ENCODE results near the gene LAD1. TPM values are rescaled to one million over a fixed set of nuclear protein-coding genes. Genes with fewer than 3 reads are reported as not detected.

The LAD1 gene
- total and polyA plus RNA-seq, 7 experiments from 2014 or later = 0.89 TPM; not detected in 6

GRCh38 chr1:201436393-201436792 is 37.3 kb upstream of the LAD1 start:
- Histone ChIP-seq H3K9me3 (ENCODE audit: control insufficient read depth in 2 of 3, low read length in 3 of 3) (no peaks in the 10 kb centered on the region), H3K4me1 (ENCODE audit: control insufficient read depth in 2 of 2, insufficient read depth in 2 of 2, low read length in 2 of 2) (no peaks in the 10 kb centered on the region), H3K4me3 (ENCODE audit: low read length) (no peak overlapping the region), H3K27me3 (ENCODE audit: control insufficient read depth in 2 of 2, insufficient read depth in 2 of 2, low read length in 2 of 2) (no peaks in the 10 kb centered on the region), H3K27ac (ENCODE audit: low read depth, low read length) (no peak overlapping the region), H3K36me3 (ENCODE audit: control insufficient read depth in 2 of 3, insufficient read depth in 3 of 3, low read length in 3 of 3) (no peaks in the 10 kb centered on the region)
- H3K4me1 Mint-ChIP-seq = peaks cover 3 to 10% (median 7%) of the 10 kb centered on the region in 7 donors
- intact Hi-C loops (cut with micrococcal nuclease) = no loop called here
- H3K4me3 Mint-ChIP-seq = peak overlapping the region in 1 of 10 donors; percentile 26
- peaks cover 0 to 9% (median 2%) of the 10 kb centered on the region in 11 donors for H3K9me3 Mint-ChIP-seq
- peak overlapping the region in 1 of 9 donors; percentile 64 for H3K27ac Mint-ChIP-seq
- no peaks in the 10 kb centered on the region for H3K36me3 Mint-ChIP-seq
- DNase-seq (no peak), ATAC-seq (no peak)
- ChIA-PET CTCF (interaction anchor here (0.6 to 1.3 kb wide), 5 partner anchors 10 to 179 kb away, joined by 3 to 4 read pairs (median 3); no protein-coding TSS in a partner anchor), POLR2A (no interaction called here)
- peaks cover 11 to 34% (median 15%) of the 10 kb centered on the region in 5 donors for H3K27me3 Mint-ChIP-seq

- no peak for ATAC-seq
- H3K4me1 Mint-ChIP-seq = peaks cover 3 to 10% (median 7%) of the 10 kb centered on the region in 7 donors
Measured at GRCh38 chr1:201434266-201434665, 35.1 kb upstream of the LAD1 start.

GRCh38 chr1:201433609-201434008 is 34.5 kb upstream of the LAD1 start:
- Histone ChIP-seq H3K36me3 (ENCODE audit: control insufficient read depth in 2 of 3, insufficient read depth in 3 of 3, low read length in 3 of 3) (no peaks in the 10 kb centered on the region), H3K27me3 (ENCODE audit: control insufficient read depth in 2 of 2, insufficient read depth in 2 of 2, low read length in 2 of 2) (no peaks in the 10 kb centered on the region), H3K4me1 (ENCODE audit: control insufficient read depth in 2 of 2, insufficient read depth in 2 of 2, low read length in 2 of 2) (no peaks in the 10 kb centered on the region), H3K9me3 (ENCODE audit: control insufficient read depth in 2 of 3, low read length in 3 of 3) (no peaks in the 10 kb centered on the region), H3K27ac (ENCODE audit: low read depth, low read length) (no peak overlapping the region), H3K4me3 (ENCODE audit: low read length) (no peak overlapping the region)
- H3K36me3 Mint-ChIP-seq = no peaks in the 10 kb centered on the region
- POLR2A ChIA-PET = interaction anchor here (0.6 kb wide), 1 partner anchor 34 kb away, joined by 3 read pairs; no protein-coding TSS in a partner anchor
- H3K27me3 Mint-ChIP-seq = peaks cover 12 to 33% (median 27%) of the 10 kb centered on the region in 5 donors
- peaks cover 0 to 6% (median 0%) of the 10 kb centered on the region in 11 donors for H3K9me3 Mint-ChIP-seq
- intact Hi-C loops (cut with micrococcal nuclease) = no loop called here
- H3K4me1 Mint-ChIP-seq = peaks cover 3 to 10% (median 7%) of the 10 kb centered on the region in 7 donors
- H3K4me3 Mint-ChIP-seq = no peak overlapping the region
- ATAC-seq = no peak
- no peak overlapping the region for H3K27ac Mint-ChIP-seq
- DNase-seq = no peak
- CTCF ChIA-PET = no interaction called here

More at GRCh38 chr1:201434266-201434665, 35.1 kb upstream of the LAD1 start:
- H3K9me3 ChIP-seq (ENCODE audit: control insufficient read depth in 2 of 3, low read length in 3 of 3) = no peaks in the 10 kb centered on the region
- Mint-ChIP-seq H3K9me3 (peaks cover 0 to 6% (median 0%) of the 10 kb centered on the region in 11 donors), H3K36me3 (no peaks in the 10 kb centered on the region), H3K27me3 (peaks cover 12 to 33% (median 27%) of the 10 kb centered on the region in 5 donors), H3K4me3 (no peak overlapping the region), H3K27ac (no peak overlapping the region)
- no peak overlapping the region for H3K4me3 ChIP-seq (ENCODE audit: low read length)
- intact Hi-C loops (cut with micrococcal nuclease) = no loop called here
- H3K27ac ChIP-seq (ENCODE audit: low read depth, low read length) = no peak overlapping the region
- DNase-seq = no peak
- no peaks in the 10 kb centered on the region for H3K36me3 ChIP-seq (ENCODE audit: control insufficient read depth in 2 of 3, insufficient read depth in 3 of 3, low read length in 3 of 3)
- POLR2A ChIA-PET = interaction anchor here (0.6 kb wide), 1 partner anchor 34 kb away, joined by 3 read pairs; no protein-coding TSS in a partner anchor
- H3K27me3 ChIP-seq (ENCODE audit: control insufficient read depth in 2 of 2, insufficient read depth in 2 of 2, low read length in 2 of 2) = no peaks in the 10 kb centered on the region
- CTCF ChIA-PET = no interaction called here
- H3K4me1 ChIP-seq (ENCODE audit: control insufficient read depth in 2 of 2, insufficient read depth in 2 of 2, low read length in 2 of 2) = no peaks in the 10 kb centered on the region

GRCh38 chr1:201430776-201431175 is 31.7 kb upstream of the LAD1 start:
- Mint-ChIP-seq H3K27me3 (peaks cover 6 to 21% (median 13%) of the 10 kb centered on the region in 5 donors), H3K9me3 (peaks cover 0 to 2% (median 0%) of the 10 kb centered on the region in 11 donors), H3K27ac (no peak overlapping the region), H3K4me1 (peaks cover 0 to 6% (median 3%) of the 10 kb centered on the region in 7 donors), H3K4me3 (no peak overlapping the region), H3K36me3 (no peaks in the 10 kb centered on the region)
- ChIA-PET CTCF (no interaction called here), POLR2A (no interaction called here)
- intact Hi-C loops (cut with micrococcal nuclease) = no loop called here
- Histone ChIP-seq H3K4me3 (ENCODE audit: low read length) (no peak overlapping the region), H3K36me3 (ENCODE audit: control insufficient read depth in 2 of 3, insufficient read depth in 3 of 3, low read length in 3 of 3) (no peaks in the 10 kb centered on the region), H3K9me3 (ENCODE audit: control insufficient read depth in 2 of 3, low read length in 3 of 3) (no peaks in the 10 kb centered on the region), H3K4me1 (ENCODE audit: control insufficient read depth in 2 of 2, insufficient read depth in 2 of 2, low read length in 2 of 2) (no peaks in the 10 kb centered on the region), H3K27me3 (ENCODE audit: control insufficient read depth in 2 of 2, insufficient read depth in 2 of 2, low read length in 2 of 2) (no peaks in the 10 kb centered on the region), H3K27ac (ENCODE audit: low read depth, low read length) (no peak overlapping the region)
- DNase-seq (no peak), ATAC-seq (no peak)

- H3K4me1 ChIP-seq (ENCODE audit: control insufficient read depth in 2 of 2, insufficient read depth in 2 of 2, low read length in 2 of 2) = no peaks in the 10 kb centered on the region
- intact Hi-C loops (cut with micrococcal nuclease) = no loop called here
- Mint-ChIP-seq H3K9me3 (no peaks in the 10 kb centered on the region), H3K27ac (no peak overlapping the region), H3K4me3 (no peak overlapping the region), H3K36me3 (no peaks in the 10 kb centered on the region), H3K4me1 (peaks cover 0 to 5% (median 0%) of the 10 kb centered on the region in 7 donors), H3K27me3 (peaks cover 6 to 21% (median 11%) of the 10 kb centered on the region in 5 donors)
- H3K4me3 ChIP-seq (ENCODE audit: low read length) = no peak overlapping the region
- ATAC-seq (no peak), DNase-seq (no peak)
- H3K9me3 ChIP-seq (ENCODE audit: control insufficient read depth in 2 of 3, low read length in 3 of 3) = no peaks in the 10 kb centered on the region
- no peaks in the 10 kb centered on the region for H3K36me3 ChIP-seq (ENCODE audit: control insufficient read depth in 2 of 3, insufficient read depth in 3 of 3, low read length in 3 of 3)
- ChIA-PET POLR2A (no interaction called here), CTCF (no interaction called here)
- no peaks in the 10 kb centered on the region for H3K27me3 ChIP-seq (ENCODE audit: control insufficient read depth in 2 of 2, insufficient read depth in 2 of 2, low read length in 2 of 2)
- no peak overlapping the region for H3K27ac ChIP-seq (ENCODE audit: low read depth, low read length)
Measured at GRCh38 chr1:201429736-201430501, 30.8 kb upstream of the LAD1 start.

GRCh38 chr1:201427963-201428362 is 28.8 kb upstream of the LAD1 start:
- H3K4me1 Mint-ChIP-seq = peaks cover 0 to 5% (median 0%) of the 10 kb centered on the region in 7 donors
- no peak for DNase-seq
- CTCF ChIA-PET = no interaction called here
- H3K27ac Mint-ChIP-seq = no peak overlapping the region
- Histone ChIP-seq H3K36me3 (ENCODE audit: control insufficient read depth in 2 of 3, insufficient read depth in 3 of 3, low read length in 3 of 3) (no peaks in the 10 kb centered on the region), H3K4me1 (ENCODE audit: control insufficient read depth in 2 of 2, insufficient read depth in 2 of 2, low read length in 2 of 2) (no peaks in the 10 kb centered on the region), H3K4me3 (ENCODE audit: low read length) (no peak overlapping the region), H3K27me3 (ENCODE audit: control insufficient read depth in 2 of 2, insufficient read depth in 2 of 2, low read length in 2 of 2) (no peaks in the 10 kb centered on the region), H3K9me3 (ENCODE audit: control insufficient read depth in 2 of 3, low read length in 3 of 3) (no peaks in the 10 kb centered on the region), H3K27ac (ENCODE audit: low read depth, low read length) (no peak overlapping the region)
- ATAC-seq = no peak
- peaks cover 6 to 21% (median 11%) of the 10 kb centered on the region in 5 donors for H3K27me3 Mint-ChIP-seq
- H3K4me3 Mint-ChIP-seq = no peak overlapping the region
- no peaks in the 10 kb centered on the region for H3K9me3 Mint-ChIP-seq
- intact Hi-C loops (cut with micrococcal nuclease) = no loop called here
- POLR2A ChIA-PET = no interaction called here
- H3K36me3 Mint-ChIP-seq = no peaks in the 10 kb centered on the region

All from naive thymus-derived CD4-positive, alpha-beta T cell (primary cell).